ENCODE measurements around the gene CUL9.

The CUL9 gene

GRCh38 chr6:43253401-43253800 is 71.4 kb downstream of the CUL9 start:
- no peak for DNase-seq (ENCODE audit: low read depth)
- H3K4me3 ChIP-seq (ENCODE audit: control insufficient read depth, low read depth, low read length) = no peak overlapping the region
- TF ChIP-seq CTCF (IDR thresholded peaks at IDR 0.05; ENCODE audit: control insufficient read depth, insufficient read depth, low read depth, low read length, missing control alignments) = no peak

GRCh38 chr6:43254138-43254817 is 72.3 kb downstream of the CUL9 start:
- no peak for TF ChIP-seq CTCF (IDR thresholded peaks at IDR 0.05; ENCODE audit: control insufficient read depth, insufficient read depth, low read depth, low read length, missing control alignments)
- H3K4me3 ChIP-seq (ENCODE audit: control insufficient read depth, low read depth, low read length) = no peak overlapping the region
- no peak for DNase-seq (ENCODE audit: low read depth)

GRCh38 chr6:43254846-43255245 is 72.8 kb downstream of the CUL9 start:
- H3K4me3 ChIP-seq (ENCODE audit: control insufficient read depth, low read depth, low read length) = no peak overlapping the region
- TF ChIP-seq CTCF (IDR thresholded peaks at IDR 0.05; ENCODE audit: control insufficient read depth, insufficient read depth, low read depth, low read length, missing control alignments) = no peak
- DNase-seq (ENCODE audit: low read depth) = no peak

- H3K4me3 ChIP-seq (ENCODE audit: control insufficient read depth, low read depth, low read length) = no peak overlapping the region
- TF ChIP-seq CTCF (IDR thresholded peaks at IDR 0.05; ENCODE audit: control insufficient read depth, insufficient read depth, low read depth, low read length, missing control alignments) = no peak
- DNase-seq (ENCODE audit: low read depth) = no peak
These were observed 73.5 kb downstream of the CUL9 start for GRCh38 chr6:43255408-43256054.

GRCh38 chr6:43256670-43257366 is 74.8 kb downstream of the CUL9 start:
- H3K4me3 ChIP-seq (ENCODE audit: control insufficient read depth, low read depth, low read length) = no peak overlapping the region
- no peak for TF ChIP-seq CTCF (IDR thresholded peaks at IDR 0.05; ENCODE audit: control insufficient read depth, insufficient read depth, low read depth, low read length, missing control alignments)
- DNase-seq (ENCODE audit: low read depth) = no peak

- no peak overlapping the region for H3K4me3 ChIP-seq (ENCODE audit: control insufficient read depth, low read depth, low read length)
- no peak for TF ChIP-seq CTCF (IDR thresholded peaks at IDR 0.05; ENCODE audit: control insufficient read depth, insufficient read depth, low read depth, low read length, missing control alignments)
- no peak for DNase-seq (ENCODE audit: low read depth)
These were observed 75.6 kb downstream of the CUL9 start for GRCh38 chr6:43257367-43258145.
